ENCODE data around the gene CCDC158.

The CCDC158 gene

DNA sequence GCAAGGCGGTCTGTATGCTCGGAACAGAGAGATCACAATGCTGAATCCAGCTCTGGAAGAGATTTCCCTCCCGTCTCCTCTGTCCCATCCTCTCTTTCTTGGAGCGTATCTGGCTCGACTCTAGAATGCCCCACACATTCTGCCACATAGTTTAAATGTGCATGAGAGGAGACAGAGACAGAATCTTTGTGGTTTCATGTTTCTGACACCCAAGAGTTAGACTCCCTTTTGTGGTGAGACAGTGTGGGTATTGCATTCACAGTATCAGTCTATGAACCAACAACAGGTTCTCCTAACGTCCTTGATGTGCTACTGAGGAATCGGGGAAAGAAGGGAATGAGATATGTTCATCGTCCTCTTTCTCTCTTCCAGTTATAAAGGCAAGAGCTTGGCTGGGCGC is 144.1 kb downstream of the CCDC158 start:
- DNase-seq: peak; percentile 77

DNA sequence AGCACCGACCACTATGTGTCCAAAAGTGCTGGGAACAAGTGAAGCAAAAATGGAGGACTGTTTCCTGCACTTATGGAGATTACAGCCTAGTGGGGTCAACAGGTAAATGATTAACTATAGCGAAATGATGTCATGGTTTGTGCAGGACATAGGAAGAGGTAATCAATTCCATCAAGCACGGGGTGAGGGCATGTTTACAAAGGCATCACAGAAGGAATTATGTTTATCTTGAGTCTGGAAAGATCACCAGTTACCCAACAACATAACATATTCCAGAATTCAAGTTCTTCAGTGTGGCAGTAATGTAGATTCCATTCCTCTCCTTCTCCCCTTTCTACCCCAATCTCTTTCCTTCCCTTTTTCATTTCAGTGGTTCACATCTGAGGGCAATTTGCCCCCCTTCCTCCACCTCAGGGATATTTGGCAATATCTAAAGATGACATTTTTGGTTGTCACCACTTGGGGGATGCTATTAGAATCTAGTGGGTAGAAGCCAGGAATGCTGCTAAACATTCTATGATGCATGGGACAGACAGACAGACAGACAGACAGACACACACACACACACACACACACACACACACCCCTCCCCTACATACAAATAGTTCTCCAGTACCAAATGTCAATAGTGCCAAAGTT is 145.3 kb downstream of the CCDC158 start:
- DNase-seq: peak; percentile 69

DNA sequence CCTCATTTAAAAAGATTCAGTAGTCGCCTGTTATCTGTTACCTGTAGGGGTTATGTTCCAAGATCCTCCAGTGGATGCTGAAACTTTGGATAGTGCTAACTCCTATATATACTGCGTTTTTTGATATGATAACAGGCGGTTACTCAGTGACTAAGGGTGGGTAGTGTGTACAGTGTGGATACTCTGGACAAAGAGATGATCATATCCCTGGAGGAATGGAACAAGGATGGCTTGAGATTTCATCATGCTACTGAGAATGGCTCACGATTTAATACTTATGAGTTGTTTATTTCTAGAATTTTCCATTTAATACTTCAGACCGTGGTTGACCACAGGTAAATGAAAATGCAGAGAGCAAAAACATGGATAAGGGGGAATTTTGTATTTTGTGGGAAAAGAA is 147.9 kb downstream of the CCDC158 start:
- no peak for DNase-seq

DNA sequence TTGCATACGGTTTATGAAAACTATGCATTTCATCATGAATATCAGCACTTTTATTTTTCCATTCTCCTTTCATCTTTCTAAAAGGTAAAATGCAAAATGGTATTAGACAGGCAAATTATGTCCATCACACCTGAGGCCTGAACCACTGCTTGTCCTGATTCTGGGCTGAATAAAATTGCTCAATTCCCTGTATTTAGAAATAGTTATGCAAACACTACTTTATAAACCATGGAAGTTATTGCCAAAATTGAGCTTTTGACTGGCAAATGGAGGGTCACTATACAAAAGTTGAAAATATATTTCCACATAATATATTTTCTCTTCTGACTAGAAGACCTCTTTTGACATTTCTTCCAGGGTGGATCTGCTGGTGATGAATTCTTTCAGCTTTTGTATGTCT is 148.4 kb downstream of the CCDC158 start:
- DNase-seq: no peak

DNA sequence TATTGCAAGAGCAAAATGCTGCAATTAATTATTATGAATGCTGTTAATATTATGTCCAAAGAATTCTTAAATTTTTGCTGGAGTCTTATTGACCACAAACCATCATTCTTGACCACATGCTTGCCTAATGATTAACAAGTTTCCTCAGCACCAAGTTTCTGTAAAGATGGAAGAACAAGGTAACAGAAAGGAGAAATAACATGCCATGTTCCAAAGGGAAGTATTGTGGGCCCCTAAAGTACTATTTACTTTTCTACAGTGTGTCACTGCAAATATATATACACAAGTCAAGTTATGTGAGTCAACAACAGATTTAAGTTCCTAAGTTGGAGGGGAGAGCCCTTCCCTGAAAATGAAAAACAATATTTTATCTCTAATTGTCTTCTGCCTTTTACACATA is 148.9 kb downstream of the CCDC158 start:
- no peak for DNase-seq

DNA sequence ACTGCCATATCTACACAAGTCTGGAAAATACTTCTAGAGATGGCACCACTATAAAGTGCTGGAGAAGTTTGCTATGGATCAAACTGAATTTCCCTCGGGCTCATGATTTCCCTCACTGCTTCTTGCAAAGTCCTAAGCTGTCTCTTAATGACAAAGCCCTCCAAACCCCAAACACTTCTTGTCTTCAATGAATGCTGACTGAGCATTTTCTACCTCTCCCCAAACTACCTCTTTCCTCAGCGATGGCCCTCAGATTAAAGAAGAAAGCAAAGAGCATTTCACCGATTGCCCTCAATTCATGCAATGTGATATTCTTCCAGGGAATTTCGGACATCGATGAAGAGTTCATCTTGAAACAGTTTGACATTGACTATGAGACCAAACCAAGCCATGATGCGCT is 149.7 kb downstream of the CCDC158 start:
- no peak for DNase-seq

DNA sequence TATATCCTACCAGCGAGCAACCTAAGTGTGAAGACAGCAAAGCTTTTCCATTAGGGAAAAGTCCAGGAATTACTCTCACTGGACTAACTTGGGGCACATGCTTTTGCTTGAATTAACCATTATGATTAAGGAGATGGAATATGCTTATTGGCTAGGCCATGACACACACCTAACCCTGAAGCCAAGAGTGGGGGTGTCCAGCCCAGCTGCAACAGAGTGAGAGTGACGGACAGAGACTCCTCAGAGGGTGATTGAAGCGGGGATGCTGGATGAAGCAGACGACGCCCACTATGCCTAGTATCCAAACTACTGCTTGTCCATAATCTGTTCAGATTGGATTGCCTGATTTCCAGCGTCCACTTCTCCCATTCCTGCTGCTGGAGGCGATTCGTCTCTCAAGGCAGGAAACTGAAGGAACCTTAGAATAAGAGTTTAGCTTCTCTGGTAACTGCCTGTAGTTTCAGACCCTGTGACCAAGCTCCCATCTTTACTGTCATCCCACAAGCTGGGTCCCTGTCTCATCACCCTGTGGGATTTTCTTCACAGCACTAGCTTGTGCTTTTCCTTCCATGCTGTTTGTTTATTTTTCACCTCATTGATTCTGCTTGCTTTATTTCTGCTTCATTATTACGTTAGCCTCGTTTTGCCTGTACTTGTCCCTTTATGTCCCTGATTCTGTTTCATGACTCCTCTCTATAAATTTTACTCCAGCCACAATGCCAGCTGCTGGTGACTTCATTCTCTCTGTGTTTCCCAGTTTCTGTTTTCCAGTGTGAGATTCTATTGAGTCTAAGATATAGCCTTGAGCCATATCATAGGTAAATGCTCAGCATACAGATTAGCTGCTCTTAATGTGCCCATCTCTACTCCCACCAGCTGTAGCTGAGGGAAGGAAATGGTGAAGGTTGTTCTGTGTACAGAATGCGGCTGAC is 150.4 kb downstream of the CCDC158 start:
- no peak for DNase-seq

DNA sequence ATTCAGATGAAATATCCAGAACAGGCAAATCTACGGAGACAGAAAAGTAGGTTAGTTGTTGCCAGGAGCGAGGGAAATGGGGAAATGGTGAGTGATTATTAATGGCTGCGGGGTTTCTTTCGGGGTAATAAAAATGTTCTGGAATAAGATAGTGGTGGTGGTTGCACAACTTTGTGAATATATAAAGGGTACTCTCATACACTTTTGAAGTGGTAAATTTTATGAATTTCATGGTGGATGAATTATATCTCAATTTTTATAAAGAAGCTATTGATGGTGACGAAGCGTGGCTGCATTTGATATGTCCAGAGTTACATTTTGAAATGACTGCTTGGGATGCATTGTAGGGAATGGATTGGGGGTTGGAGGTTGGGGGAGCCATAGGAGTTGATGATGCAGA is 153.1 kb downstream of the CCDC158 start:
- DNase-seq: no peak

DNA sequence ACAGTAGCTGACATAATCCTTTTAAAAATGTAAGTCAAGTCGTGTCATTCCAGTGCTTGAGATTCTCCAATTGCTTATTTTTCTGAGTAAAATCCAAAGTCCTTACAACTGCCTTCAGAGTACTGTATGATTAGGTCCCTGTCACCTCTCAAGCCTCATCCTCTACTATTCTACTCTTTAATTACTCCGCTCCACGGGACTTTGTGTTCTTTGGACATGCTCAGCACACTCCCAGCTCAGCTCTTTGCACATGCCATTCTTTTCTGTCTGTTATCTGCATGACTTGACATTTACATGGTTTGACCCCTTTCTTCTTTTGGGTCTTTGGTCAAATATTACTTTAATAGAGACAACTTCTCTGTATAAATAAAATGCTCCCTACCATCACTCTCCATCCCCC is 154.3 kb downstream of the CCDC158 start:
- no peak for DNase-seq

DNA sequence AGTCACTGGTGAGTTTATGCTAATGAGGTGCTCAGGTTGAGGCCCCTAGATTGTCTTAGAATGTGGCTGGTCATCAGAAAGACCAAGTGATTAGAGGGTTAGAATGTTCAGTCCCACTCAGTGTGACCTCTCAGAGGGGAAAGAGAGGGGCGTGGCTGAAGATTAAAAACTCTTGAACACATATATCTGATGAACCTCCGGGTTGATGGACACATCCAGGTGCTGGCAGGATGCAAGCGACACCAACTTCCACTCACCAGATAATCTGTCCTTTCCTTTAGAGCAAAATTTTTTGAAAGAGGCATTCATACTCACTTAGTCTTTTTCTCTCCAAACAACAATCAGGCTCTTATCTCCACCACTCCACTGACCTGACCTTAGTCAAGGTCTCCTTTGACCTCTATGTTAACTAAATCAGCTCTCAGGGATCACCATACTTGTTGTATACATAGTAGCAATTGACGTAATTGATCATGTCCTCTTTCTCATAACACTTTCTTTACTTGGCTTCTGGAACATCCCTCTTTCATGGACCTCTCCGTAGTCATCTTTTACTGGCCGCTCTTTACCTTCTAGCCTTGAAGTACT is 155.2 kb downstream of the CCDC158 start:
- DNase-seq: no peak
